Upper lobe of left lung (tissue), 4 donors: ENCODE results near the gene ELK3.

ENCODE experiments used
- CTCF ChIP-seq, 6 experiments: fragments of 450-650 bp in 4 of 6; fragments of 200-600 bp in 2 of 6; sonication (generic) in 2 of 6; IDR thresholded peaks; one replicate each; pipeline ENCODE4 v1.5.1; 2016 to 2019; ENCODE audit warnings: antibody characterized with exemption in 6 of 6
- POLR2AphosphoS5 ChIP-seq, 2 donors: sonication (generic); formaldehyde crosslinking; IDR thresholded peaks; one replicate each; pipeline ENCODE4 v1.5.1; 2017; ENCODE audit warnings: antibody characterized with exemption in 2 of 2

- TF ChIP-seq CTCF (IDR thresholded peaks at IDR 0.05) = no peak
- no peak for TF ChIP-seq POLR2AphosphoS5 (IDR thresholded peaks at IDR 0.05)
Observed at GRCh38 chr12:96170762-96171161, 23.4 kb upstream of the ELK3 start.
